Hepatocyte (in vitro differentiated cells): ENCODE data around the gene DDC. TPM values are rescaled to one million over a fixed set of nuclear protein-coding genes. Genes with fewer than 3 reads are reported as not detected.

Experiments used
- DNase-seq: peaks from one replicate; pipeline ENCODE4 v3.0.0-alpha.2; 2016; ENCODE audit warnings: low spot score
- H2AFZ ChIP-seq: fragments of 200-600 bp; sonication (generic); 2 replicates; pipeline ENCODE4 v1.6.0; 2016; ENCODE audit warnings: antibody characterized with exemption, mild to moderate bottlenecking
- H3K27ac ChIP-seq: fragments of 200-600 bp; sonication (generic); 2 replicates; pipeline ENCODE4 v1.5.1; 2016; ENCODE audit warnings: mild to moderate bottlenecking
- H3K27me3 ChIP-seq: fragments of 200-600 bp; sonication (generic); 2 replicates; pipeline ENCODE4 v1.6.1; 2016
- H3K36me3 ChIP-seq: fragments of 200-600 bp; sonication (generic); replicated peaks from 2 replicates; pipeline ENCODE4 v1.5.1; 2016; ENCODE audit warnings: low read depth; ENCODE audit not compliant: insufficient read depth
- H3K4me1 ChIP-seq: fragments of 200-600 bp; sonication (generic); 2 replicates; pipeline ENCODE4 v1.5.1; 2016; ENCODE audit warnings: mild to moderate bottlenecking, moderate library complexity; ENCODE audit not compliant: insufficient read depth
- H3K4me2 ChIP-seq: fragments of 200-600 bp; sonication (generic); 2 replicates; pipeline ENCODE4 v1.6.0; 2016
- H3K4me3 ChIP-seq: fragments of 200-600 bp; sonication (generic); 2 replicates; pipeline ENCODE4 v1.5.1; 2016; ENCODE audit warnings: mild to moderate bottlenecking
- H3K79me2 ChIP-seq: fragments of 200-600 bp; sonication (generic); 2 replicates; pipeline ENCODE4 v1.6.0; 2017; ENCODE audit warnings: mild to moderate bottlenecking
- H3K9me2 ChIP-seq: fragments of 200-600 bp; sonication (generic); replicated peaks from 2 replicates; pipeline ENCODE4 v1.6.0; 2017; ENCODE audit warnings: mild to moderate bottlenecking; ENCODE audit not compliant: insufficient read depth
- H3K9me3 ChIP-seq: fragments of 200-600 bp; sonication (generic); 2 replicates; pipeline ENCODE4 v1.5.1; 2016; ENCODE audit warnings: low read depth, mild to moderate bottlenecking
- H4K20me1 ChIP-seq: fragments of 200-600 bp; sonication (generic); 2 replicates; pipeline ENCODE4 v1.6.0; 2016; ENCODE audit warnings: mild to moderate bottlenecking; ENCODE audit not compliant: insufficient read depth, poor library complexity, severe bottlenecking
- CTCF ChIP-seq: fragments of 200-600 bp; sonication (generic); IDR thresholded peaks from 2 replicates; pipeline ENCODE4 v1.5.1; 2016; ENCODE audit warnings: antibody characterized with exemption, mild to moderate bottlenecking; ENCODE audit not compliant: poor library complexity
- EZH2 ChIP-seq: fragments of 200-600 bp; sonication (generic); IDR thresholded peaks from 2 replicates; pipeline ENCODE4 v1.6.1; 2016; ENCODE audit warnings: antibody characterized with exemption, mild to moderate bottlenecking, borderline replicate concordance
- EZH2phosphoT487 ChIP-seq: fragments of 200-600 bp; sonication (generic); IDR thresholded peaks from one replicate; pipeline ENCODE4 v1.6.1; 2018; ENCODE audit warnings: antibody characterized with exemption, mild to moderate bottlenecking, low read depth, moderate library complexity; ENCODE audit not compliant: unreplicated experiment, severe bottlenecking
- WGBS: methylation state at CpG from one replicate; pipeline ENCODE4 v1.1.6; 2016; ENCODE audit warnings: low lambda C conversion rate; ENCODE audit errors: missing lambda C conversion rate; 5-methylcytosine and 5-hydroxymethylcytosine counted together
- polyA plus RNA-seq: library from polyadenylated mRNA; unstranded; fragments of >200 nt; fragmentation: Nextera tagmentation; extraction: Ambion mirVana; gene quantifications from 2 replicates; pipeline ENCODE4 v1.2.1, GENCODE V29; 2016
- total RNA-seq: library from RNA; depleted of rRNA; stranded (reverse); fragments of >200 nt; gene quantifications from 2 replicates; pipeline ENCODE4 v1.2.3, GENCODE V29; 2014

The DDC gene
- total and polyA plus RNA-seq, 2 experiments from 2014 or later, result 42.4 to 56.1 TPM

DNA sequence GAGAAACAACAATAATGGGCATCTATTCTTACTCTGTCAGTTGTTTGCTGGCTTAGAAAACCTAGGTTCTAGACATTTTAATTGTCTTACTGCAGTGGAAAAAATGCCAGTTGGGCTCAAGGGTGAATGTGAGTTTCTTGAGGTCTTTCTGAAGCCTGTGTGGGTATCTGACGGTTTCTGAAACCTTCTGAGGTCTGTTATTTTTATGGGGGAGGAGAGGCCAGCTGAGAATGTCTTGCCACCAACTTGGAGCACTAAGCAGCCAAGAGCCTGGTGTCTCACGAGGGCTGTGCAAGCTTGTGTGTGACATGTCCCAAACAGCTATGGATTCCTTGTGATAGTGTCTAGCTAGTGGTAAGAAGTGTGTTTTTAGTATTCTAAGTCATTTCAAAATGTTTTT is 24.2 kb upstream of the DDC start:
- H3K27ac ChIP-seq, result no peak overlapping the region
- TF ChIP-seq CTCF (no peak), EZH2phosphoT487 (no peak), EZH2 (no peak)
- H3K9me2 ChIP-seq, result no peaks in the 10 kb centered on the region
- DNase-seq, result no peak
- H3K4me2 ChIP-seq, result no peak overlapping the region
- H3K4me1 ChIP-seq, result no peaks in the 10 kb centered on the region
- H3K27me3 ChIP-seq, result no peaks in the 10 kb centered on the region
- no peaks in the 10 kb centered on the region for H4K20me1 ChIP-seq
- H3K79me2 ChIP-seq, result no peaks in the 10 kb centered on the region
- H2AFZ ChIP-seq, result no peak overlapping the region
- no peaks in the 10 kb centered on the region for H3K36me3 ChIP-seq
- 92% methylated on average over 2 of the region's 2 CpGs for WGBS
- no peak overlapping the region for H3K4me3 ChIP-seq
- H3K9me3 ChIP-seq, result no peaks in the 10 kb centered on the region

- 78% methylated on average over 8 of the region's 8 CpGs for WGBS
- Histone ChIP-seq H3K27ac (no peak overlapping the region), H3K27me3 (no peaks in the 10 kb centered on the region), H3K4me1 (no peaks in the 10 kb centered on the region), H2AFZ (no peak overlapping the region), H3K79me2 (no peaks in the 10 kb centered on the region), H3K9me3 (no peaks in the 10 kb centered on the region), H3K4me3 (no peak overlapping the region), H3K9me2 (no peaks in the 10 kb centered on the region), H3K4me2 (no peak overlapping the region), H4K20me1 (no peaks in the 10 kb centered on the region), H3K36me3 (no peaks in the 10 kb centered on the region)
- no peak for TF ChIP-seq EZH2phosphoT487
- TF ChIP-seq EZH2, result no peak
- TF ChIP-seq CTCF, result no peak
- DNase-seq, result no peak
Observed at GRCh38 chr7:50588937-50589336, 23.7 kb upstream of the DDC start.

DNA sequence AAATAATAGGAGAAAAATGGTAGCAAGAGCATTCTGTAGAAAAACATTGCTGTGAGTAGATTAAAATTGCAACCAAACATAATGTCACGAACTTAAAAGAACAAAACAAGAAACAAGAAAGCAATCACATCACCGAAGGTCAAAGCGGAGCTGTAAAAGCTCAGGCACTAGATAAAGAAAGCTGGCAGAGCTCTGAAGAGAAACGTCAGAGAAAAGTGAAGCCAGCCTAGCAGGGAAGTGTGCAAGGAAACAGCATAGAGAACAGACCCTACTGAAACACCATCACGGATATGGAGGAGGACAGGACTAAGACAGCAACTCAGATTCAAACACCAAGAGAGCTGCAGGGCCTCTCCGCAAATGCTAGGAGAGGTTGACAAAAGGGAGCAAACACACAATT is 22.5 kb upstream of the DDC start:
- no peak overlapping the region for H3K4me3 ChIP-seq
- DNase-seq, result no peak
- H2AFZ ChIP-seq, result no peak overlapping the region
- 90% methylated on average over 6 of the region's 6 CpGs for WGBS
- H3K4me1 ChIP-seq, result no peaks in the 10 kb centered on the region
- no peaks in the 10 kb centered on the region for H3K9me3 ChIP-seq
- H3K36me3 ChIP-seq, result no peaks in the 10 kb centered on the region
- no peak for TF ChIP-seq CTCF
- no peaks in the 10 kb centered on the region for H3K9me2 ChIP-seq
- H3K79me2 ChIP-seq, result no peaks in the 10 kb centered on the region
- no peak overlapping the region for H3K4me2 ChIP-seq
- no peak overlapping the region for H3K27ac ChIP-seq
- H4K20me1 ChIP-seq, result no peaks in the 10 kb centered on the region
- H3K27me3 ChIP-seq, result no peaks in the 10 kb centered on the region

DNA sequence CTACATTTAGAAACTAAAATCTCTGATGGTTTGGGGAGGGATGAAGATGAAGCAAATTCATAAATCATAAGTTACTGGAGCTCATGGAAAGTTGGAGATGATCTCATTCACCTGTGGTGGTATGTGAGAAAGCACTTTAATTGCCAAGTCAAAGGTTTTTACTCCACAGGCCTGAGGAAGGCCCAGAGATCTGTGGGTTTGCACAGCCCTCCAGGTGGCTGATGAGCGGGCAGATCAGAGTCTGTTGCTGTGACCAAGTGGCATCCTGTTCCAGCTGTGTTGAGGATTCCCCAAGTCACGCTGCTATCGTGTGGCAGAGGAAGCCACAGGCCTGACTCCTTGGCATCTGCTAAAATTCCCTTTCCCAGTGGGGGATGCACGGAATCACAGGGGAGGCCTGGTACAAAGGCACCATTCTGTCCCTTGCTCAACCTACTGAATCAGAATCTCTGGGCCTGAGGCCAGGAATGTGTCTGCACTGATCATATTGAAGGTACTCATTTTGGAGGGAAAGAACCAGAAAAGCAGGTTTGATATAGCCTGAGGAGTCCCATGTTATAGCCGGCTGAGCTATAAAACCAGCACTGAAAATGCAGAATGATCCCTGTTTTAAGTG is 19.7 kb upstream of the DDC start:
- Histone ChIP-seq H3K27ac (no peak overlapping the region), H3K4me1 (no peaks in the 10 kb centered on the region)
- no peak for DNase-seq

More for the DNA sequence above, 19.7 kb upstream of the DDC start:
- H4K20me1 ChIP-seq, result no peaks in the 10 kb centered on the region
- H3K79me2 ChIP-seq, result no peaks in the 10 kb centered on the region
- 82% methylated on average over 5 of the region's 5 CpGs for WGBS
- H3K4me2 ChIP-seq, result no peak overlapping the region
- H3K4me3 ChIP-seq, result no peak overlapping the region
- H3K9me3 ChIP-seq, result no peaks in the 10 kb centered on the region
- no peak overlapping the region for H2AFZ ChIP-seq
- TF ChIP-seq EZH2phosphoT487 (no peak), CTCF (no peak), EZH2 (no peak)
- no peaks in the 10 kb centered on the region for H3K27me3 ChIP-seq
- no peaks in the 10 kb centered on the region for H3K36me3 ChIP-seq
- no peaks in the 10 kb centered on the region for H3K9me2 ChIP-seq
